PC-3 (cell line): Measurements from ENCODE around the gene TBXAS1. TPM values are rescaled to one million over a fixed set of nuclear protein-coding genes. Genes with fewer than 3 reads are reported as not detected.
A peak's percentile ranks its signal among the peaks of the same experiment; 100 is the strongest.

ENCODE experiments used
- ATAC-seq: fragments of 200-7000 bp; cut with Tn5 transposase; 2 replicates; pipeline ENCODE4 v1.9.1; 2020; ENCODE audit warnings: mild to moderate bottlenecking, moderate library complexity
- BruUV-seq: library from RNA; stranded (reverse); fragments of 400-500 nt; replicated peaks from 2 replicates; lab custom pipeline; 2021; lab: Mats Ljungman, UMichigan
- CTCF ChIA-PET: fragments of 300-600 bp; sonication (Branson Sonifier 250); formaldehyde crosslinking; loops from one replicate; lab custom pipeline; 2022; ENCODE audit warnings: antibody characterized with exemption; lab: Charles Lee
- POLR2A ChIA-PET: fragments of 300-600 bp; sonication (Branson Sonifier 250); formaldehyde crosslinking; loops from one replicate; lab custom pipeline; 2022; ENCODE audit warnings: antibody characterized with exemption; ENCODE audit not compliant: unreplicated experiment; lab: Charles Lee
- DNase-seq: peaks from one replicate; pipeline ENCODE4 v3.0.0-alpha.2; 2015
- H2AFZ ChIP-seq: fragments of 300-600 bp; sonication (generic); 2 replicates; pipeline ENCODE4 v1.6.0; 2016; ENCODE audit warnings: antibody characterized with exemption, low read length
- H3F3A ChIP-seq: fragments of 300-600 bp; sonication (generic); one replicate; pipeline ENCODE4 v1.6.0; 2017; ENCODE audit warnings: antibody characterized with exemption, low read length, control low read depth, mild to moderate bottlenecking; ENCODE audit not compliant: unreplicated experiment
- H3K27ac ChIP-seq: fragments of 300-600 bp; sonication (generic); 2 replicates; pipeline ENCODE4 v1.5.1; 2016; ENCODE audit warnings: mild to moderate bottlenecking, low read length
- H3K27me3 ChIP-seq: fragments of 300-600 bp; sonication (generic); 2 replicates; pipeline ENCODE4 v1.6.1; 2016; ENCODE audit warnings: low read length, mixed read lengths
- H3K36me3 ChIP-seq: fragments of 300-600 bp; sonication (generic); 2 replicates; pipeline ENCODE4 v1.6.1; 2016; ENCODE audit warnings: low read depth, mixed run types, low read length, mixed read lengths
- H3K4me1 ChIP-seq: fragments of 300-600 bp; sonication (generic); 2 replicates; pipeline ENCODE4 v1.5.1; 2016; ENCODE audit warnings: low read length; ENCODE audit not compliant: insufficient read depth
- H3K4me2 ChIP-seq: fragments of 300-600 bp; sonication (generic); 2 replicates; pipeline ENCODE4 v1.6.0; 2016; ENCODE audit warnings: low read length
- H3K4me3 ChIP-seq: fragments of 300-600 bp; sonication (generic); 2 replicates; pipeline ENCODE4 v1.5.1; 2016; ENCODE audit warnings: mild to moderate bottlenecking, low read length, mixed read lengths
- H3K79me2 ChIP-seq: fragments of 300-600 bp; sonication (generic); 2 replicates; pipeline ENCODE4 v1.6.1; 2017; ENCODE audit warnings: low read length, mixed read lengths
- H3K9ac ChIP-seq: fragments of 300-600 bp; sonication (generic); 2 replicates; pipeline ENCODE4 v1.6.0; 2016; ENCODE audit warnings: mild to moderate bottlenecking, low read length
- H3K9me2 ChIP-seq: fragments of 300-600 bp; sonication (generic); replicated peaks from 2 replicates; pipeline ENCODE4 v1.6.1; 2016; ENCODE audit warnings: mixed run types, low read length, mixed read lengths
- H3K9me3 ChIP-seq: fragments of 300-600 bp; sonication (generic); 2 replicates; pipeline ENCODE4 v1.6.1; 2016; ENCODE audit warnings: low read length, mixed read lengths
- H4K20me1 ChIP-seq: fragments of 300-600 bp; sonication (generic); 2 replicates; pipeline ENCODE4 v1.6.1; 2016; ENCODE audit warnings: low read length, mixed read lengths
- EZH2 ChIP-seq: fragments of 300-600 bp; sonication (generic); IDR thresholded peaks from one replicate; pipeline ENCODE4 v1.6.1; 2017; ENCODE audit warnings: antibody characterized with exemption, mild to moderate bottlenecking, low read length; ENCODE audit not compliant: unreplicated experiment
- EZH2phosphoT487 ChIP-seq: fragments of 300-600 bp; sonication (generic); IDR thresholded peaks from 2 replicates; pipeline ENCODE4 v1.6.1; 2018; ENCODE audit warnings: mild to moderate bottlenecking, antibody characterized with exemption, low read length, borderline replicate concordance
- intact Hi-C: fragments of 100-400 bp; cut with micrococcal nuclease; formaldehyde crosslinking; loops from 2 replicates; pipeline ENCODE4 v1.9.0; 2023
- total RNA-seq: library from RNA; depleted of rRNA; stranded (reverse); fragments of >200 nt; gene quantifications from 2 replicates; pipeline ENCODE4 v1.2.3, GENCODE V29; 2014
- TF ChIP-seq, protein P1 (sequence below): fragments of 300-600 bp; sonication (generic); conservative IDR thresholded peaks from 2 replicates; pipeline ENCODE4 v1.5.1; 2017; ENCODE audit warnings: antibody characterized with exemption, low read depth, mild to moderate bottlenecking, low read length

TBXAS1 gene
- total RNA-seq, 1 experiment from 2014 or later: 21.8 TPM

DNA sequence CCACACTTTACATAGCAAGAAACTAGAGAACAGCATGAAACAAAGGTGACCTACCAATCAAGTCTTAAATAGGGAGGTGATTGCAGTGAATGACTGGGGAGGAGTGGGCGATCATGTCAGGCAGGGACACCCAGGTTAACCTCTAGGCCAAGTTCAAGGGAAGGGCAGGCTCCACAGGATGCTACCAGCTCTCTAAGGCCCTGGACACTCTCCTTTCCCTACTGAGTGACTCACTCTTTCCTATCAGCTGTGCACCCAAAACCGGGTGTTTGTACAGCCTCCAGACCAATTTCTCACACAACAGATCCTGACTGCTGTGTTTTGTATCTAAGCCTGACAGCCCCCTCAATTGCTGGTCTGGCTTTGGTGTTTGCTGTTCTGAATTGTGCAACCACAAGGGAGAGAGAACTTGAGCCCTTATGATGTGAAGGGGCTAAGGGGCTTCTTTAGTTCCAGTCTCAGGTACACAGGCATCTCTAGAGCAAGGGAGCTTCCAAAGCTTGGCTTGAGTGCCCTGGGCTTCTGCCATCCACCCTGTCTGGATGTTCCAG lies 107.8 kb downstream of the TBXAS1 start:
- TF ChIP-seq, protein P1, sequence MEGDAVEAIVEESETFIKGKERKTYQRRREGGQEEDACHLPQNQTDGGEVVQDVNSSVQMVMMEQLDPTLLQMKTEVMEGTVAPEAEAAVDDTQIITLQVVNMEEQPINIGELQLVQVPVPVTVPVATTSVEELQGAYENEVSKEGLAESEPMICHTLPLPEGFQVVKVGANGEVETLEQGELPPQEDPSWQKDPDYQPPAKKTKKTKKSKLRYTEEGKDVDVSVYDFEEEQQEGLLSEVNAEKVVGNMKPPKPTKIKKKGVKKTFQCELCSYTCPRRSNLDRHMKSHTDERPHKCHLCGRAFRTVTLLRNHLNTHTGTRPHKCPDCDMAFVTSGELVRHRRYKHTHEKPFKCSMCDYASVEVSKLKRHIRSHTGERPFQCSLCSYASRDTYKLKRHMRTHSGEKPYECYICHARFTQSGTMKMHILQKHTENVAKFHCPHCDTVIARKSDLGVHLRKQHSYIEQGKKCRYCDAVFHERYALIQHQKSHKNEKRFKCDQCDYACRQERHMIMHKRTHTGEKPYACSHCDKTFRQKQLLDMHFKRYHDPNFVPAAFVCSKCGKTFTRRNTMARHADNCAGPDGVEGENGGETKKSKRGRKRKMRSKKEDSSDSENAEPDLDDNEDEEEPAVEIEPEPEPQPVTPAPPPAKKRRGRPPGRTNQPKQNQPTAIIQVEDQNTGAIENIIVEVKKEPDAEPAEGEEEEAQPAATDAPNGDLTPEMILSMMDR: no peak
- no peak for TF ChIP-seq EZH2
- TF ChIP-seq EZH2phosphoT487: no peak
- ATAC-seq: peak; percentile 76
- DNase-seq: peak; percentile 52
- no peaks in the 10 kb centered on the region for H3K27me3 ChIP-seq
- POLR2A ChIA-PET: no interaction called here
- no peaks in the 10 kb centered on the region for H3K9me2 ChIP-seq
- no peak overlapping the region for H3K27ac ChIP-seq
- H3K4me2 ChIP-seq: no peak overlapping the region
- H3K9me3 ChIP-seq: no peaks in the 10 kb centered on the region
- no peaks in the 10 kb centered on the region for H4K20me1 ChIP-seq
- H3F3A ChIP-seq: no peaks in the 10 kb centered on the region
- intact Hi-C loops: no loop called here
- no TSS peak for BruUV-seq
- no peaks in the 10 kb centered on the region for H3K36me3 ChIP-seq
- H3K79me2 ChIP-seq: no peaks in the 10 kb centered on the region
- no peak overlapping the region for H2AFZ ChIP-seq
- no peak overlapping the region for H3K9ac ChIP-seq
- H3K4me1 ChIP-seq: peaks cover 7% of the 10 kb centered on the region
- no peak overlapping the region for H3K4me3 ChIP-seq
- CTCF ChIA-PET: no interaction called here

DNA sequence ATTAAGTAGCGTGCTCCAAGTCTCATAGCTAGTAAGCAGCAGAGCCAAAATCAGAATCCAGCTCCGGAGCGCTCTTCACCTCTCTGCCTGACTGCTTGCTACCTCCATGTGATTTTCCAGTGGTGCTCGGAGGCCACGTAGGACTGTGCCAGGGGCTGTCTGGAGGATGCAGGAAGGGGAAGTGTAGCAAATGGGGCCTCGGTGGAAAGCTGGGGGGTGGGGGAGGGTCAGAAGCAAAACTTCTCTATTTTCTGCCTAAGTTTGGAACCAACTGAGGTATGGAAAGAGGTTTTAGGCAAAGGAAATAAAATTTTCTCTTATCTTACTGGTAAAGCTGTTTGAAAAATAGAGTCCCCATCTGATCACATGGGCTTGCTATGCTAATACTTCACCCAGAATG lies 108.7 kb downstream of the TBXAS1 start:
- H3K9me3 ChIP-seq: no peaks in the 10 kb centered on the region
- intact Hi-C loops: no loop called here
- H3K9me2 ChIP-seq: no peaks in the 10 kb centered on the region
- H3K4me2 ChIP-seq: no peak overlapping the region
- H3K4me1 ChIP-seq: peaks cover 7% of the 10 kb centered on the region
- BruUV-seq: no TSS peak
- no peak overlapping the region for H3K9ac ChIP-seq
- H3K27me3 ChIP-seq: no peaks in the 10 kb centered on the region
- H3K79me2 ChIP-seq: no peaks in the 10 kb centered on the region
- no peak for ATAC-seq
- ChIA-PET CTCF (no interaction called here), POLR2A (no interaction called here)
- TF ChIP-seq EZH2 (no peak), EZH2phosphoT487 (no peak)
- TF ChIP-seq, protein P1: no peak
- H3K36me3 ChIP-seq: no peaks in the 10 kb centered on the region
- DNase-seq: no peak
- H3K4me3 ChIP-seq: no peak overlapping the region
- H3K27ac ChIP-seq: no peak overlapping the region
- no peak overlapping the region for H2AFZ ChIP-seq
- no peaks in the 10 kb centered on the region for H3F3A ChIP-seq
- no peaks in the 10 kb centered on the region for H4K20me1 ChIP-seq

DNA sequence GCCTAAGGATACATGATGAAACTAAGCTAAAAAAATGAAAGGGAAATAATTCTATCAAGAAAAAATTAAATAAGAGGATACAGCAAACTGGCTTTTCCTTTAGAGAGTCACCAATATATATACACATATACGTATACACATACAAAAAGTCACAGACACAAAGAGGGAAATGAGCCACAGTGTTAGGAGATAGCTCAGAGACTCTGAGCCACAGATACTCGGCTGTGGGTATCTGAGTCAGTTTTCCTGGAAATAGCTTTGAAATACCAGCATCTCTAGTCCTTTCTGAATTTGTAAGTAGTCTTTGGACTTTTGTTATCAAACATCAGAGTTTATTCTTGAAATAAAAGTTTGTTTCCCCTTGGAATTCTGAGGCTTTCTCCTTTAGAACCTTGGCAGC lies 111.8 kb downstream of the TBXAS1 start:
- Histone ChIP-seq H3F3A (no peaks in the 10 kb centered on the region), H3K4me1 (peaks cover 7% of the 10 kb centered on the region), H3K9ac (no peak overlapping the region), H3K9me3 (no peaks in the 10 kb centered on the region), H3K79me2 (no peaks in the 10 kb centered on the region), H3K4me2 (no peak overlapping the region), H2AFZ (no peak overlapping the region), H3K27ac (no peak overlapping the region), H4K20me1 (no peaks in the 10 kb centered on the region), H3K9me2 (no peaks in the 10 kb centered on the region), H3K4me3 (no peak overlapping the region), H3K27me3 (no peaks in the 10 kb centered on the region), H3K36me3 (0 out of 2 replicates have a peak, but pooled peaks cover 5% of the 10 kb centered on the region)
- no peak for ATAC-seq
- ChIA-PET POLR2A (no interaction called here), CTCF (no interaction called here)
- no peak for DNase-seq
- no peak for TF ChIP-seq EZH2phosphoT487
- TF ChIP-seq, protein P1: no peak
- no peak for TF ChIP-seq EZH2
- no TSS peak for BruUV-seq
- intact Hi-C loops: no loop called here
